SK-N-SH treated with all-trans-retinoic acid at 6 μM for 48 hours (cell line): Measurements from ENCODE around the gene CALML6.

Source experiments
- ATAC-seq: fragments of 200-7000 bp; cut with Tn5 transposase; 3 replicates; pipeline ENCODE4 v1.9.1; 2020; ENCODE audit warnings: mild to moderate bottlenecking, moderate library complexity
- ARNTL ChIP-seq: fragments of 450-650 bp; formaldehyde crosslinking; IDR thresholded peaks from 2 replicates; pipeline ENCODE4 v1.5.0; 2020; ENCODE audit warnings: low read depth, mild to moderate bottlenecking, moderate library complexity, borderline replicate concordance
- CREB5 ChIP-seq: fragments of 250-450 bp; sonication (Bioruptor Pico); IDR thresholded peaks from 2 replicates; pipeline ENCODE4 v1.5.1; 2020; ENCODE audit warnings: low read depth, mild to moderate bottlenecking, moderate library complexity
- CSDC2 ChIP-seq: fragments of 250-450 bp; sonication (Bioruptor Pico); IDR thresholded peaks from 2 replicates; pipeline ENCODE4 v1.5.0; 2020; ENCODE audit warnings: mild to moderate bottlenecking, moderate library complexity
- CSRNP3 ChIP-seq: fragments of 250-450 bp; sonication (Bioruptor Pico); IDR thresholded peaks from 2 replicates; pipeline ENCODE4 v1.5.1; 2021; ENCODE audit warnings: mild to moderate bottlenecking, moderate library complexity
- ESRRG ChIP-seq: fragments of 250-450 bp; sonication (Bioruptor Pico); IDR thresholded peaks from 2 replicates; pipeline ENCODE4 v1.6.1; 2021; ENCODE audit warnings: mild to moderate bottlenecking
- GLIS3 ChIP-seq: fragments of 250-450 bp; sonication (Bioruptor Pico); IDR thresholded peaks from 2 replicates; pipeline ENCODE4 v1.5.0; 2020; ENCODE audit warnings: mild to moderate bottlenecking, moderate library complexity
- OSR1 ChIP-seq: fragments of 250-450 bp; sonication (Bioruptor Pico); IDR thresholded peaks from 2 replicates; pipeline ENCODE4 v1.8.0; 2022; ENCODE audit warnings: moderate library complexity, mild to moderate bottlenecking, inconsistent platforms
- PATZ1 ChIP-seq: fragments of 250-450 bp; sonication (Bioruptor Pico); IDR thresholded peaks from 2 replicates; pipeline ENCODE4 v1.8.0; 2020; ENCODE audit warnings: mild to moderate bottlenecking, moderate library complexity, borderline replicate concordance
- POU6F1 ChIP-seq: fragments of 250-450 bp; sonication (Bioruptor Pico); IDR thresholded peaks from 2 replicates; pipeline ENCODE4 v1.8.0; 2021; ENCODE audit warnings: low read depth, mild to moderate bottlenecking, moderate library complexity, borderline replicate concordance
- PPARA ChIP-seq: fragments of 250-450 bp; sonication (Bioruptor Pico); IDR thresholded peaks from 2 replicates; pipeline ENCODE4 v1.5.0; 2020; ENCODE audit warnings: mild to moderate bottlenecking, borderline replicate concordance
- RARB ChIP-seq: fragments of 250-450 bp; sonication (Bioruptor Pico); IDR thresholded peaks from 2 replicates; pipeline ENCODE4 v1.8.0; 2021; ENCODE audit warnings: mild to moderate bottlenecking, moderate library complexity
- SNAI2 ChIP-seq: fragments of 250-450 bp; sonication (Bioruptor Pico); IDR thresholded peaks from 2 replicates; pipeline ENCODE4 v1.5.0; 2020; ENCODE audit warnings: mild to moderate bottlenecking, moderate library complexity
- TCF4 ChIP-seq: fragments of 250-450 bp; sonication (Bioruptor Pico); IDR thresholded peaks from 2 replicates; pipeline ENCODE4 v1.8.0; 2021; ENCODE audit warnings: mild to moderate bottlenecking, moderate library complexity, borderline replicate concordance
- TSHZ2 ChIP-seq: fragments of 250-450 bp; sonication (Bioruptor Pico); IDR thresholded peaks from 2 replicates; pipeline ENCODE4 v1.5.0; 2020; ENCODE audit warnings: mild to moderate bottlenecking, moderate library complexity
- ZC3H10 ChIP-seq: fragments of 250-450 bp; sonication (Bioruptor Pico); IDR thresholded peaks from 2 replicates; pipeline ENCODE4 v1.5.1; 2021; ENCODE audit warnings: mild to moderate bottlenecking, moderate library complexity
- ZFP3 ChIP-seq: fragments of 250-450 bp; sonication (Bioruptor Pico); IDR thresholded peaks from 2 replicates; pipeline ENCODE4 v1.5.0; 2020; ENCODE audit warnings: mild to moderate bottlenecking, moderate library complexity
- ZFP30 ChIP-seq: fragments of 450-650 bp; formaldehyde crosslinking; IDR thresholded peaks from 2 replicates; pipeline ENCODE4 v1.5.0; 2022; ENCODE audit warnings: mild to moderate bottlenecking, moderate library complexity
- ZNF565 ChIP-seq: fragments of 450-650 bp; formaldehyde crosslinking; conservative IDR thresholded peaks from 2 replicates; pipeline ENCODE4 v1.5.0; 2020; ENCODE audit warnings: low read depth, mild to moderate bottlenecking, moderate library complexity
- ZNF70 ChIP-seq: fragments of 450-650 bp; formaldehyde crosslinking; IDR thresholded peaks from 2 replicates; pipeline ENCODE4 v1.5.0; 2020; ENCODE audit warnings: mild to moderate bottlenecking, moderate library complexity
- ZNF8 ChIP-seq: fragments of 450-650 bp; formaldehyde crosslinking; IDR thresholded peaks from 2 replicates; pipeline ENCODE4 v1.5.0; 2020; ENCODE audit warnings: mild to moderate bottlenecking, moderate library complexity

Gene CALML6

GRCh38 chr1:1924849-1925248 lies 9.8 kb downstream of the CALML6 start:
- ATAC-seq, result no peak
- TF ChIP-seq ESRRG (CRISPR knock-in tag) (no peak), RARB (no peak), ZFP3 (no peak), TCF4 (CRISPR knock-in tag) (no peak), ZC3H10 (CRISPR knock-in tag) (no peak), CSDC2 (CRISPR knock-in tag) (no peak), PATZ1 (no peak), PPARA (CRISPR knock-in tag) (no peak), CREB5 (CRISPR knock-in tag) (no peak), OSR1 (CRISPR knock-in tag) (no peak), ZNF565 (CRISPR knock-in tag) (no peak), ARNTL (no peak), SNAI2 (CRISPR knock-in tag) (no peak), CSRNP3 (CRISPR knock-in tag) (no peak), ZFP30 (no peak), ZNF70 (CRISPR knock-in tag) (no peak), POU6F1 (CRISPR knock-in tag) (no peak), ZNF8 (CRISPR knock-in tag) (no peak), TSHZ2 (CRISPR knock-in tag) (no peak)

GRCh38 chr1:1925437-1926345 lies 10.6 kb downstream of the CALML6 start:
- no peak for ATAC-seq
- TF ChIP-seq ZNF8 (CRISPR knock-in tag) (no peak), PPARA (CRISPR knock-in tag) (no peak), GLIS3 (no peak)

- no peak for TF ChIP-seq CSDC2 (CRISPR knock-in tag)
- TF ChIP-seq GLIS3, result no peak
- TF ChIP-seq ESRRG (CRISPR knock-in tag), result no peak
- no peak for TF ChIP-seq PATZ1
- no peak for TF ChIP-seq OSR1 (CRISPR knock-in tag)
- ATAC-seq, result no peak
These were observed 11.3 kb downstream of the CALML6 start for GRCh38 chr1:1926346-1926811.
